Measurements from ENCODE around the gene BICD1. TPM values are rescaled to one million over a fixed set of nuclear protein-coding genes. Genes with fewer than 3 reads are reported as not detected.

The BICD1 gene
- total and polyA plus RNA-seq, 2 of the 13 experiments (the other 11 are each of a cell fraction or from before 2014, with no cell fraction given) = 4.5 to 5.2 TPM

- TF ChIP-seq HMGXB3 (CRISPR knock-in tag; IDR thresholded peaks at IDR 0.05; ENCODE audit: borderline replicate concordance) (no peak), DRAP1 (CRISPR knock-in tag; IDR thresholded peaks at IDR 0.05) (no peak), CENPBD1 (CRISPR knock-in tag; IDR thresholded peaks at IDR 0.05; ENCODE audit: borderline replicate concordance, low read depth) (no peak), MTF2 (CRISPR knock-in tag; IDR thresholded peaks at IDR 0.05; ENCODE audit: borderline replicate concordance) (no peak), ZFY (CRISPR knock-in tag; IDR thresholded peaks at IDR 0.05) (no peak), ZNF616 (CRISPR knock-in tag; IDR thresholded peaks at IDR 0.05; ENCODE audit: low read depth) (no peak), ZBTB21 (CRISPR knock-in tag; IDR thresholded peaks at IDR 0.05) (peak; percentile 86), NAIF1 (CRISPR knock-in tag; IDR thresholded peaks at IDR 0.05; ENCODE audit: borderline replicate concordance) (no peak), TFDP2 (CRISPR knock-in tag; IDR thresholded peaks at IDR 0.05) (no peak), SETDB1 (CRISPR knock-in tag; IDR thresholded peaks at IDR 0.05; ENCODE audit: borderline replicate concordance) (no peak), MIER3 (CRISPR knock-in tag; IDR thresholded peaks at IDR 0.05; ENCODE audit: borderline replicate concordance) (0 out of 2 replicates have a peak, but pooled peaks have one; percentile 31), ZNF782 (CRISPR knock-in tag; IDR thresholded peaks at IDR 0.05; ENCODE audit: borderline replicate concordance) (no peak), FOXA1 (IDR thresholded peaks at IDR 0.05) (no peak), FOXA1 (CRISPR knock-in tag; IDR thresholded peaks at IDR 0.05) (0 out of 2 replicates have a peak, but pooled peaks have one; percentile 4), ZNF773 (CRISPR knock-in tag; IDR thresholded peaks at IDR 0.05; ENCODE audit: borderline replicate concordance) (no peak), SUZ12 (IDR thresholded peaks at IDR 0.05; ENCODE audit: low read depth, low read length) (no peak), ZNF121 (CRISPR knock-in tag; IDR thresholded peaks at IDR 0.05) (no peak), MXD4 (CRISPR knock-in tag; IDR thresholded peaks at IDR 0.05) (0 out of 2 replicates have a peak, but pooled peaks have one; percentile 29), USF2 (IDR thresholded peaks at IDR 0.05; ENCODE audit: low read depth, low read length) (no peak), USF2 (CRISPR knock-in tag; IDR thresholded peaks at IDR 0.05; ENCODE audit: borderline replicate concordance) (no peak), MYNN (CRISPR knock-in tag; IDR thresholded peaks at IDR 0.05; ENCODE audit: low read depth) (no peak), ZNF124 (CRISPR knock-in tag; IDR thresholded peaks at IDR 0.05) (no peak)
Measured at GRCh38 chr12:32135967-32136366, 29.3 kb downstream of the BICD1 start (continued).

Data from HepG2 (cell line).